HepG2 (cell line): ENCODE data around the gene ZP2. TPM values are rescaled to one million over a fixed set of nuclear protein-coding genes. Genes with fewer than 3 reads are reported as not detected.

Source experiments
- CENPX ChIP-seq: sonication (generic); formaldehyde crosslinking; IDR thresholded peaks from 2 replicates; pipeline ENCODE4 v1.9.0; 2021; ENCODE audit warnings: mild to moderate bottlenecking, missing genetic modification reagents, moderate library complexity
- KDM5A ChIP-seq: fragments of 200-600 bp; sonication (generic); IDR thresholded peaks from 2 replicates; pipeline ENCODE4 v1.7.0; 2018; ENCODE audit warnings: antibody characterized with exemption, mild to moderate bottlenecking, low read length, borderline replicate concordance
- MED13 ChIP-seq: sonication (generic); formaldehyde crosslinking; IDR thresholded peaks from 2 replicates; pipeline ENCODE4 v1.5.0; 2020; ENCODE audit warnings: missing genetic modification reagents
- NR0B2 ChIP-seq: sonication (generic); formaldehyde crosslinking; IDR thresholded peaks from 2 replicates; pipeline ENCODE4 v1.4.0; 2020; ENCODE audit warnings: mild to moderate bottlenecking, missing genetic modification reagents
- ONECUT2 ChIP-seq: sonication (generic); formaldehyde crosslinking; IDR thresholded peaks from 2 replicates; pipeline ENCODE4 v1.4.0; 2020; ENCODE audit warnings: missing genetic modification reagents
- RBM39 ChIP-seq: fragments of 200-400 bp; formaldehyde crosslinking; IDR thresholded peaks from one replicate; pipeline ENCODE4 v1.6.1; 2018; ENCODE audit warnings: antibody characterized with exemption, mild to moderate bottlenecking, low read depth, low read length; ENCODE audit not compliant: poor library complexity, severe bottlenecking
- RFXANK ChIP-seq: IDR thresholded peaks from 2 replicates; pipeline ENCODE4 v1.6.1; 2016
- RNF219 ChIP-seq: sonication (generic); formaldehyde crosslinking; IDR thresholded peaks from 2 replicates; pipeline ENCODE4 v1.5.0; 2020; ENCODE audit warnings: mild to moderate bottlenecking, missing genetic modification reagents
- SOX13 ChIP-seq, 3 experiments: fragments of 450-650 bp in 1 of 3; sonication (generic) in 1 of 3; formaldehyde crosslinking in 1 of 3; IDR thresholded peaks in 2 of 3; conservative IDR thresholded peaks in 1 of 3; 2 replicates each; pipeline versions ENCODE4 v1.5.0 to v1.6.1; 2016 to 2020; ENCODE audit warnings: antibody characterized with exemption in 1 of 3, mild to moderate bottlenecking in 1 of 3, missing compliant biosample characterization in 1 of 3, missing genetic modification reagents in 1 of 3, moderate library complexity in 1 of 3
- TAF1 ChIP-seq: sonication (generic); formaldehyde crosslinking; IDR thresholded peaks from 2 replicates; pipeline ENCODE4 v1.4.0; 2020; ENCODE audit warnings: missing genetic modification reagents
- TSC22D2 ChIP-seq: sonication (generic); formaldehyde crosslinking; IDR thresholded peaks from 2 replicates; pipeline ENCODE4 v1.5.1; 2020; ENCODE audit warnings: missing genetic modification reagents, mild to moderate bottlenecking, borderline replicate concordance
- XRCC5 ChIP-seq: fragments of 200-400 bp; formaldehyde crosslinking; optimal IDR thresholded peaks from 2 replicates; pipeline ENCODE3; 2017; ENCODE audit warnings: mild to moderate bottlenecking, low read length
- ZNF124 ChIP-seq: sonication (generic); formaldehyde crosslinking; IDR thresholded peaks from 2 replicates; pipeline ENCODE4 v1.4.0; 2020; ENCODE audit warnings: missing genetic modification reagents
- ZNF160 ChIP-seq: sonication (generic); formaldehyde crosslinking; IDR thresholded peaks from 2 replicates; pipeline ENCODE4 v1.8.0; 2022; ENCODE audit warnings: mild to moderate bottlenecking, inconsistent platforms, missing genetic modification reagents
- ZNF180 ChIP-seq: sonication (generic); formaldehyde crosslinking; IDR thresholded peaks from 2 replicates; pipeline ENCODE4 v1.4.0; 2020; ENCODE audit warnings: low read depth, missing genetic modification reagents, borderline replicate concordance
- ZNF496 ChIP-seq: sonication (generic); formaldehyde crosslinking; IDR thresholded peaks from 2 replicates; pipeline ENCODE4 v1.8.1; 2023; ENCODE audit warnings: mild to moderate bottlenecking, moderate library complexity, missing genetic modification reagents; ENCODE audit not compliant: insufficient replicate concordance
- ZNF569 ChIP-seq: sonication (generic); formaldehyde crosslinking; IDR thresholded peaks from 2 replicates; pipeline ENCODE4 v1.5.0; 2020; ENCODE audit warnings: mild to moderate bottlenecking, missing genetic modification reagents, moderate library complexity, borderline replicate concordance
- ZNF878 ChIP-seq: sonication (generic); formaldehyde crosslinking; IDR thresholded peaks from 2 replicates; pipeline ENCODE4 v1.8.1; 2023; ENCODE audit warnings: mild to moderate bottlenecking, missing genetic modification reagents, moderate library complexity
- polyA plus RNA-seq, 8 experiments: library from polyadenylated mRNA; depleted of rRNA in 3 of 8; stranded (reverse) in 7 of 8; unstranded in 1 of 8; fragments of >200 nt; fragmentation: Illumina TruSeq in 4 of 8; extraction: Trizol in 4 of 8; gene quantifications; 2 replicates each; pipeline versions ENCODE4 v1.2.1 to v1.2.3, GENCODE V29; 2011 to 2016; ENCODE audit warnings: low read depth in 4 of 8, missing spikeins in 1 of 8, mixed read lengths in 1 of 8; ENCODE audit not compliant: insufficient read depth in 1 of 8
- total RNA-seq, 5 experiments: library from RNA; depleted of rRNA; stranded (reverse); fragments of >200 nt; fragmentation: Illumina TruSeq; extraction: Trizol; gene quantifications; 2 replicates each; pipeline ENCODE4 v1.2.3, GENCODE V29; 2016; ENCODE audit warnings: low read depth in 1 of 5
- TF ChIP-seq, protein P1 (sequence below): sonication (generic); formaldehyde crosslinking; IDR thresholded peaks from 2 replicates; pipeline ENCODE4 v1.4.0; 2020; ENCODE audit warnings: missing genetic modification reagents
- TF ChIP-seq, protein P2 (sequence below): sonication (generic); formaldehyde crosslinking; IDR thresholded peaks from 2 replicates; pipeline ENCODE4 v1.8.0; 2022; ENCODE audit warnings: mild to moderate bottlenecking, missing genetic modification reagents; ENCODE audit not compliant: insufficient replicate concordance
- TF ChIP-seq, protein P3 (sequence below): sonication (generic); formaldehyde crosslinking; conservative IDR thresholded peaks from 2 replicates; pipeline ENCODE4 v1.5.0; 2020; ENCODE audit warnings: missing genetic modification reagents

ZP2 gene
- total and polyA plus RNA-seq, 2 of the 13 experiments (the other 11 are each of a cell fraction or from before 2014, with no cell fraction given) = not detected

GRCh38 chr16:21185659-21186325, 25.6 kb downstream of the ZP2 start (continued):
- TF ChIP-seq, protein P1, sequence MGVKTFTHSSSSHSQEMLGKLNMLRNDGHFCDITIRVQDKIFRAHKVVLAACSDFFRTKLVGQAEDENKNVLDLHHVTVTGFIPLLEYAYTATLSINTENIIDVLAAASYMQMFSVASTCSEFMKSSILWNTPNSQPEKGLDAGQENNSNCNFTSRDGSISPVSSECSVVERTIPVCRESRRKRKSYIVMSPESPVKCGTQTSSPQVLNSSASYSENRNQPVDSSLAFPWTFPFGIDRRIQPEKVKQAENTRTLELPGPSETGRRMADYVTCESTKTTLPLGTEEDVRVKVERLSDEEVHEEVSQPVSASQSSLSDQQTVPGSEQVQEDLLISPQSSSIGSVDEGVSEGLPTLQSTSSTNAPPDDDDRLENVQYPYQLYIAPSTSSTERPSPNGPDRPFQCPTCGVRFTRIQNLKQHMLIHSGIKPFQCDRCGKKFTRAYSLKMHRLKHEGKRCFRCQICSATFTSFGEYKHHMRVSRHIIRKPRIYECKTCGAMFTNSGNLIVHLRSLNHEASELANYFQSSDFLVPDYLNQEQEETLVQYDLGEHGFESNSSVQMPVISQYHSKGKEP (CRISPR knock-in tag) = no peak
- TF ChIP-seq TSC22D2 (no peak), RFXANK (CRISPR knock-in tag) (0 out of 2 replicates have a peak, but pooled peaks have one; percentile 24), ZNF569 (CRISPR knock-in tag) (no peak), MED13 (CRISPR knock-in tag) (0 out of 2 replicates have a peak, but pooled peaks have one; percentile 9), ZNF496 (CRISPR knock-in tag) (no peak), ZNF124 (CRISPR knock-in tag) (no peak; the same call in 1 of the 2 replicates), RBM39 (no peak), ZNF160 (CRISPR knock-in tag) (0 out of 2 replicates have a peak, but pooled peaks have one; percentile 36), TAF1 (no peak), ZNF180 (0 out of 2 replicates have a peak, but pooled peaks have one; percentile 77), KDM5A (no peak), XRCC5 (no peak), CENPX (no peak), SOX13 (IDR thresholded peaks at IDR 0.05) (no peak), SOX13 (CRISPR knock-in tag; conservative IDR thresholded peaks at IDR 0.05 in 1 of 2, IDR thresholded peaks at IDR 0.05 in 1 of 2) (no peak), ZNF878 (CRISPR knock-in tag) (no peak), ONECUT2 (CRISPR knock-in tag) (no peak), NR0B2 (0 out of 2 replicates have a peak, but pooled peaks have one; percentile 11), RNF219 (no peak)
- TF ChIP-seq, protein P2, sequence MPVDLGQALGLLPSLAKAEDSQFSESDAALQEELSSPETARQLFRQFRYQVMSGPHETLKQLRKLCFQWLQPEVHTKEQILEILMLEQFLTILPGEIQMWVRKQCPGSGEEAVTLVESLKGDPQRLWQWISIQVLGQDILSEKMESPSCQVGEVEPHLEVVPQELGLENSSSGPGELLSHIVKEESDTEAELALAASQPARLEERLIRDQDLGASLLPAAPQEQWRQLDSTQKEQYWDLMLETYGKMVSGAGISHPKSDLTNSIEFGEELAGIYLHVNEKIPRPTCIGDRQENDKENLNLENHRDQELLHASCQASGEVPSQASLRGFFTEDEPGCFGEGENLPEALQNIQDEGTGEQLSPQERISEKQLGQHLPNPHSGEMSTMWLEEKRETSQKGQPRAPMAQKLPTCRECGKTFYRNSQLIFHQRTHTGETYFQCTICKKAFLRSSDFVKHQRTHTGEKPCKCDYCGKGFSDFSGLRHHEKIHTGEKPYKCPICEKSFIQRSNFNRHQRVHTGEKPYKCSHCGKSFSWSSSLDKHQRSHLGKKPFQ = no peak
- TF ChIP-seq, protein P3, sequence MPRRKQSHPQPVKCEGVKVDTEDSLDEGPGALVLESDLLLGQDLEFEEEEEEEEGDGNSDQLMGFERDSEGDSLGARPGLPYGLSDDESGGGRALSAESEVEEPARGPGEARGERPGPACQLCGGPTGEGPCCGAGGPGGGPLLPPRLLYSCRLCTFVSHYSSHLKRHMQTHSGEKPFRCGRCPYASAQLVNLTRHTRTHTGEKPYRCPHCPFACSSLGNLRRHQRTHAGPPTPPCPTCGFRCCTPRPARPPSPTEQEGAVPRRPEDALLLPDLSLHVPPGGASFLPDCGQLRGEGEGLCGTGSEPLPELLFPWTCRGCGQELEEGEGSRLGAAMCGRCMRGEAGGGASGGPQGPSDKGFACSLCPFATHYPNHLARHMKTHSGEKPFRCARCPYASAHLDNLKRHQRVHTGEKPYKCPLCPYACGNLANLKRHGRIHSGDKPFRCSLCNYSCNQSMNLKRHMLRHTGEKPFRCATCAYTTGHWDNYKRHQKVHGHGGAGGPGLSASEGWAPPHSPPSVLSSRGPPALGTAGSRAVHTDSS (CRISPR knock-in tag) = no peak
